HL-60 (cell line): ENCODE measurements around the gene CFTR.

Experiments used
- CTCF ChIP-seq: IDR thresholded peaks from one replicate; pipeline ENCODE4 v1.5.1; 2011; ENCODE audit warnings: low read length, control low read depth, inconsistent platforms; ENCODE audit not compliant: insufficient read depth
- POLR2AphosphoS5 ChIP-seq: IDR thresholded peaks from 2 replicates; pipeline ENCODE4 v1.6.1; 2012; ENCODE audit warnings: low read depth

GRCh38 chr7:117669818-117670217 is 190.0 kb downstream of the CFTR start:
- TF ChIP-seq CTCF, result no peak
- TF ChIP-seq POLR2AphosphoS5, result no peak
